Measurements from ENCODE around the gene NCBP3.

DNA sequence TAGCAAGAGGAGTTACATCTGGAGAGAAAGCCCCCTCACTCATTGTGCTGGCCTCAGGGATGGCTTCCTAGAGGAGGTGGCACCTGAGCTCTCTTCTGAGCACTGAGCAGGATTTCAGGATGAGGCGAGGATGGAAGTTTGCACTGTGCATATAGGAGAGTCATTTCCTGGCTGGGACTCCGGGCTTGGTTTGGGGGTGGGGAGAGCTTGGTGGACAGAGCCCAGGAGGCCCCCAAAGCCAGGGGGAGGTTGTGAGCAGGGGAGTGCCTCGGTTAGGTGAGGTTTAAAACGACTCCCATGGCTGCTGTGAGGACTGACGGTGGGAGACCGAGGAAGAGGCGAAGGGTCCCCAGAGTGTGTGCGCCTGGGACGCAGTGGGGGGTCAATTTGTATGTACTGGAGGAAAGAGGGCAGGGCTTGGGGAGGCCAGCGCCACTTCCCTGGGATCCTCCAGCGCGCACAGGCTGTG lies 45.6 kb upstream of the NCBP3 start:
- TF ChIP-seq, protein P1, sequence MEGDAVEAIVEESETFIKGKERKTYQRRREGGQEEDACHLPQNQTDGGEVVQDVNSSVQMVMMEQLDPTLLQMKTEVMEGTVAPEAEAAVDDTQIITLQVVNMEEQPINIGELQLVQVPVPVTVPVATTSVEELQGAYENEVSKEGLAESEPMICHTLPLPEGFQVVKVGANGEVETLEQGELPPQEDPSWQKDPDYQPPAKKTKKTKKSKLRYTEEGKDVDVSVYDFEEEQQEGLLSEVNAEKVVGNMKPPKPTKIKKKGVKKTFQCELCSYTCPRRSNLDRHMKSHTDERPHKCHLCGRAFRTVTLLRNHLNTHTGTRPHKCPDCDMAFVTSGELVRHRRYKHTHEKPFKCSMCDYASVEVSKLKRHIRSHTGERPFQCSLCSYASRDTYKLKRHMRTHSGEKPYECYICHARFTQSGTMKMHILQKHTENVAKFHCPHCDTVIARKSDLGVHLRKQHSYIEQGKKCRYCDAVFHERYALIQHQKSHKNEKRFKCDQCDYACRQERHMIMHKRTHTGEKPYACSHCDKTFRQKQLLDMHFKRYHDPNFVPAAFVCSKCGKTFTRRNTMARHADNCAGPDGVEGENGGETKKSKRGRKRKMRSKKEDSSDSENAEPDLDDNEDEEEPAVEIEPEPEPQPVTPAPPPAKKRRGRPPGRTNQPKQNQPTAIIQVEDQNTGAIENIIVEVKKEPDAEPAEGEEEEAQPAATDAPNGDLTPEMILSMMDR (IDR thresholded peaks at IDR 0.05), result no peak
- TF ChIP-seq POLR2A (IDR thresholded peaks at IDR 0.05), result no peak
